GM18951 (cell line): ENCODE data around the gene TMEM181.
"Not testable (repeated sequence)": the region's sequence is repeated elsewhere in the genome, so short reads cannot be mapped to it uniquely, and the experiment has no call there.

ENCODE experiments used
- POLR2A ChIP-seq: IDR thresholded peaks from 4 replicates; pipeline ENCODE4 v1.6.1; 2011; ENCODE audit warnings: mild to moderate bottlenecking; ENCODE audit not compliant: insufficient read length, insufficient read depth; ENCODE audit errors: extremely low read depth
- in situ Hi-C: fragments of 300-500 bp; cut with MboI; formaldehyde crosslinking; loops from one replicate; pipeline ENCODE4 v1.12.0; 2022; ENCODE audit warnings: low sequenced_read_pairs, mixed read lengths, inconsistent platforms; ENCODE audit not compliant: unreplicated experiment

TMEM181 gene

DNA sequence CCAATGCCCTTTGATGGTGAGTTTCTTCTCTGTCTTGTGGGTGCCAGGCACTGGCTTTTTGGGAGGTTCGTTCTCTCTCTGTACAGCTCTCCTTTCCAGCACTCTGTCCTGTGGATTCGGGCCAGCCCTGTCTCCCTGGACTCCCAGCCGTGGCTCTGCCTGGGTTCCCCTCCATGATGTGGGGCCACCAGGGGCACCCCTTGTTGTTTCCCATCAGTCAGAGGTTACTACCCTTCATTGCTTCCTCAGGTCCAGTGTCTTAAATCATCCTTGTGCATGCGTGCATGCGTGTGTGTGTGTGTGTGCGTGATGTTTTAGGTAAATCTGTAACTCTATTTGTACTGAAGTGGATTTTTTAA is 44.1 kb downstream of the TMEM181 start:
- in situ Hi-C loops = loop anchor here (10.0 kb wide), 1 partner anchor 379 kb away; no protein-coding TSS in a partner anchor
- TF ChIP-seq POLR2A = no peak

DNA sequence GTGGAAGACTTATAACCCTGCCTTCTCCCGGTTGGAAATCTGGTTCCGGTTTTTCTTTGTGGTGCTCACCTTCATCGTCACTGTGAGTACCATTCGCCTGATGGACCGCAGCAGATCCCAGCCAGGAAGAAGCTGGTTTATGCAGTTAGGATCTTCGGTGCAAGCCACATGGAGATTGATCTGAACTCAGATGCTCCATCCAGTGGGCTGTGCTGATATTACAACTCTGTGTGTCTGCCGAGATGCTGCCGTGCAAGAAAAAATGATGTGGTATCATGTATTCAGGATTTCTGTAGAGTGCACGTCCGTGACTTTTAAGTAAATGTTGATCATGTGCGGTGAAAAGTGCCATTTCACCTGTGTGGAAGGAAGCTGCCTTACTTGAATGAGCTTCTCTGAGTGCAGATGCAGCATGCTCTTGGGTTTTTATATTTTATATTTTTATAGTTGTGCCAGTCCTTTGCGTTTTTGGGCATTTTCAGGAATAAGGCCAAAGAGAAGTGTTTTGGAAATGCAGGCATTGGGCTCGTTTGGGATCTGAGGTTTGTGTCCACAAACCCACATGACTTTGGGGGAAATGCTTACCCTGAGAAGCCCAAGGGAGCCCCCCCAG is 45.5 kb downstream of the TMEM181 start:
- in situ Hi-C loops = loop anchor here (10.0 kb wide), 1 partner anchor 381 kb away; no protein-coding TSS in a partner anchor
- no peak for TF ChIP-seq POLR2A

DNA sequence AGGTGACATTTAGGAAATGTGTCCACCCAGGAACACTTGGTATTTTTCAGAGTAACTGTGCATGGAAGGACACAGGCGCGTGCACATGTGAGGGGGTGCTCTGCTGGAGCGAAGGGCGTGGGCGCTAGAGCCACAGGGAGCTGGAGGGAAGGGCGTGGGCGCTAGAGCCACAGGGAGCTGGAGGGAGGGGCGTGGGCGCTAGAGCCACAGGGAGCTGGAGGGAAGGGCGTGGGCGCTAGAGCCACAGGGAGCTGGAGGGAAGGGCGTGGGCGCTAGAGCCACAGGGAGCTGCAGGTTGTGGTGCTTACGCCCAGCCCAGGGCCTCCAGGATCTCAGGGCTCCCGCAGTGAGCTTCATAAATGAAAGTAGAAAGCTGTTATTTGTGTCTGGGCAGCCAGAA is 46.1 kb downstream of the TMEM181 start:
- in situ Hi-C loops = loop anchor here (10.0 kb wide), 1 partner anchor 381 kb away; no protein-coding TSS in a partner anchor

DNA sequence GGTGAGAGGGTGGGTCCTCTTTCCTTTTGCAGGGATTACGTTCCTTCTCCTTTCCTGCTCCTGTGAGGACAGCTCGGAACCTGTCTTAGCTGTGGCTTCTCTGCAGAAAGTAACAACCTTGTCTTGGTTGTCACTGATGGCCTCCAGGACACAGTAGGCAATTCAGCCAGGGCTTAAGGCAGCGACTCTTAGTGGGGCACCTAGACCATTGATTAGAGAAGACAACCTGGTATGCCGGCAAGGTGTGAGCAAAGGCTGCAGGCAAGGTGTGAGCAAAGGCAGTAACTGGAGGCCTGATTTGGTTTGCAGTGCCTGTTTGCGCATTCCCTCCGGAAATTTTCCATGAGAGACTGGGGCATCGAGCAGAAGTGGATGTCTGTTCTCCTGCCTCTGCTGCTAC is 47.0 kb downstream of the TMEM181 start:
- in situ Hi-C loops = loop anchor here (10.0 kb wide), 1 partner anchor 382 kb away; no protein-coding TSS in a partner anchor
- TF ChIP-seq POLR2A = no peak

DNA sequence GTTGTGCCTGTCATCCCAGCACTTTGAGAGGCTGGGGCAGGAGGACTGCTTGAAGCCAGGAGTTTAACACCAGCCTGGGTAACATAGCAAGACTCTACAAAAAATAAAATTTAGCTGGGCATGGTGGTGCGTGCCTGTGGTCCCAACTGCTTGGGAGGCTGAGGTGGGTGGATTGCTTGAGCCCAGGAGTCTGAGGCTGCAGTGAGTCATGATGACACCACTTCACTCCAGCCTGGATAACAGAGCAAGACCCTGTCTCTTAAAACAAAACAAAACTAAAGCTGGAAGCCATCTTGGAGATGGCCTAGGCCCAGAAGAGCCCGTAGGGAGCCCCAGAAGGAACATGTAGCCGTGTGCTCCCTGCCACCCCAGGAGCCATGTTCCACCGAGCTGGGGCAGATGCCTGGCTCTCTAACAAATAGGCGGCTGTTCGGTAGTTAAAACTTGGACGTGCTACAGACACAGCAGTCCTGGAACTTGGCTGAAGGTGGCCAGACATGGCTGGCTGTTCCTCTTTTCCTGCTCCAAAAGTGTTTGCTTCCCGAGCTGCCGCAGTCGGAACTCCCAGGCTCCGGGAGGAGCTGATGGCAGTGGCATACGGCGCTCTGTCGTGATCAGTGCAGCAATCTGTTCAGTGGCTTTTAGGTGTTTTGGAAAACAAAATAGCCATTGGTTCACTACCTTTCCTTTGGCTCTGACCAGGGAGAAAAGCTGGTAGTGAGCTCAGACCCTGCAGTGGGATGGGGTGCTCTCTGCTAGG is 47.7 kb downstream of the TMEM181 start:
- in situ Hi-C loops = loop anchor here (10.0 kb wide), 1 partner anchor 383 kb away; no protein-coding TSS in a partner anchor

DNA sequence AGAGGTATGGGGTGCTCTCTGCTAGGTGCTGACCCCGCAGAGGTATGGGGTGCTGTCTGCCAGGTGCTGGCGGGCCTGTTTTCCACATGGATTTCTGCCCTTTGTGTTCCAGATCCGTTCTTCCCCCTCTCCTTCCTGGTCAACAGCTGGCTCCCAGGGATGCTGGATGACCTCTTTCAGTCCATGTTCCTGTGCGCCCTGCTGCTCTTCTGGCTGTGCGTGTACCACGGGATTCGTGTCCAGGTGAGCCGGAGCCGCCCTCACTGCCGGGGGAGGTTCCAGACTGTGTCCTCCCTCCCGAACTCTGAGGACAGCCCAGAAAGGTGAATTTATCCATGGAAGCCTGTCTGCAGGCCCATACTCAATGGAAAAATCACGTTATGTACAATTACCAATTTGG is 48.3 kb downstream of the TMEM181 start:
- in situ Hi-C loops = loop anchor here (10.0 kb wide), 1 partner anchor 383 kb away; no protein-coding TSS in a partner anchor
- no peak for TF ChIP-seq POLR2A

More for the DNA sequence above, 47.7 kb downstream of the TMEM181 start:
- TF ChIP-seq POLR2A = no peak

DNA sequence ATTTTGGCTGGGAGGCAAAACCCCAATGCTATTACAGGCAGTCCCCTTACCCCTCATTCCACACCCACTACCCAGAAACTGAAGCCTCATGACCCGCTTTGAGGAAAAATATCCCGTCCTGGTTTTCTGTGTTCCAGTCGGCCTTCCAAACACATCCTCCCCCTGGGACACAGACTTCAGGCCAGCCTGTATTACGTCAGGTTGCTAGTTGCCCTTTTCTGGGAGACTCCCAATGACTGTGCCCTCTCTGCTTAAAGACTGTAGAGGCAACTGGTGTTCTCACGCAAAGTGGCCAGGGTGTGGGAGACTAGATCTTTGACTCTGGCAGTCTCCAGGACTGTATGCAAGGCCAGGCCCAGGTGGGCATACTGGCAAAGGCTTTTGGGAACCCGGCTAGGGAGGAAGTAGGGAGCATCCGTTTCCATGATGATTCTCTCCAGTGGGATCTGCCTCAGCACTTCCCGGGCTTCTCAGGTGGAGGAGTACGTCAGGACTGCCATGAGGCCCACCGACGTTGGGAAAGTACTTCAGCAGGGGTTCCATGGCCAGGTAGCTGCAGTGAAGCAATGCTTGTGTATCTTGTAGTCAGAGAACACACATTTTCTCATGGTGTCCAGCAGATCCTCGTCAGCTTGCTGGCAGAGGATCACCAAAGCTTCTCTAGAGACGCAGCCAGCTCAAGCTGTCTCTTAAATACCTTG is 49.7 kb downstream of the TMEM181 start:
- in situ Hi-C loops = loop anchor here (10.0 kb wide), 1 partner anchor 385 kb away; no protein-coding TSS in a partner anchor
- no peak for TF ChIP-seq POLR2A

DNA sequence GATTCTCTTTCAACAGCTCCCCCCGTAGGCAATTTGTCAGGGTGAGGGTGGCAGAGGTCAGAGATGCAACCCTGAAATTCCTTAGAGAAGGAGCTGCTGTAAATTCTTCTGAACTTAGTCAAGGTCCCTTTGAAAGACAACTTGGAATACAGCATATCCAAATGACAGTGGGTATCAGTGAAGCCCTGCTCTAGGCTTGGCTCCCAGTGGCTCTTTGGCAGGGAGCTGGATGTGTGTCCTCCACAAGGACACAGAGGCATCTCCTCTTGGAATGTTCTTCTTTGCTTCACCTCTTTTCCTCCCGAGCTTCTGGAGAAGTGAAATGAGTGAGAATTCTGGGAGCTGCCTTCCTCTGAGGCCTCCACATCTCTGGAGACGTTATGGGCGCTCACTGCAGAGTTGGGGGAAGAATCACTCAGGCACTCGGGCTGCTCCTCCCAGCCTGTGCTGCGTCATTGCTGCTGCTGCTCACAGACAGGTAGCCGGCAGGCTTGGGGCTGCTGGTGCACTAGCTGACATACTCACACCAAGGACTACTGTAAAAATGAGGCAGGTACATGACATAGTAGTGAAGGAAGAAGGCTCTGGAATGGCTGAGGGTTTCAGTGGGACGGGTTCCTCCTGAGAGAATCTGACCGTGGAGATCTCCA is 50.6 kb downstream of the TMEM181 start:
- in situ Hi-C loops = no loop called here
- TF ChIP-seq POLR2A = no peak

DNA sequence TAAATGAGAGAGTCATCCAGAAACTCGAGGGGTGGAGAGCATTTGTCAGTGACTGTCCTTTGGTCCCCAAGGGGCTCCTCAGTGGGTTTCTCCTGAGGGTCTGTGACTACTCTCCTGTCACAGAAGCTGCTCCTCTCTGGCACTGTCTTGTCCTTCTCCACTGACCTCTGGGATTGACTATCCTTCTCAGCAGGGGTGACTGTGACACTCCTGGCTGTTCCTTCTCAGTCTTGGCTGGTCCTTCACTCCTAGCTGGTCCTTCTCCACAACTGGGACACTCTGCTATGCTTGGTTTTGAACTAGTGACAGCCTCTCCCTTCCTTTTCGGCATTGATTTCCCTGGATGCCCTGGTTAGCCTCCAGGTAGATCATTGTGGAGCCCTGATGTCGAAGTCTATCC is 51.1 kb downstream of the TMEM181 start:
- no peak for TF ChIP-seq POLR2A
- in situ Hi-C loops = no loop called here

DNA sequence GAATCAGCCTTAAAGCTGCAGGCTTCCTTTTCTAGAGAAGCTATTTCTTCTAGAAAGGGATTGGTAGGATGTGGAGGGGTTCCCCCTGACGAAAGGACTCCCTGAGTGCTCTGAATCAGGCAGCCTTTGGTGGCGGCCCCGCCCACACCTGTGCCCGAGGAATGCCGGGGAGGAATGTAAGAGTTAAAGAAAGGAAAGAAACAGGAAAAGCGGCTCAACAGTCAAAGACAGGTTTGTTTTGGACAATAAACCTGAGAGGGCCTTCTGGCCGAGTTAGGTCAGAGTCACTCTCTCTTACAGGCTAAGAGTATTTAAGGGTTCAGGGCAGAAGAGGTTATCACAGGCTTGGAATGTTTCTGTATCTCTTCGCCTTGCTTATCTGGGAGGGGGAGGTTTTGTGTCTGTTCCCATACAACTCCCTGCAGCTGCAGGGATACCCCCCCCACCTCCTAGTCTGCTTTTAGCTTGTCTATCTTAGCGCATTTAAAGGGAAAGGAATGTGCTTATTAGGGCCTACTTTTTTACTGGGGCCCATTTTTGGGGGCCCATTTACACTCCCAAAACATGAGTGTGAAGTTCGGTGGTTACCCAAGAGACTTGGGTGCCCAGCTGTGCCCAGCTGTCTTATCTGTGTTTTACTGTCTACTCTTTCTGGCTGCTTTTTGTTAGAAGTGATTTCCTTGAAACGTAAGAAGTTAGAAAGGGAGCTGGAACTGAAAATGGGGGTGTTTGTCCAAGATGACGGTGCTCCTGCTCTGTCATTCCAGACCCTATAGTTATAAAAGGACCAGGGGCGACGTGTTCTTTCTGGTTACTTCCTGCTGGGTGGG is 51.9 kb downstream of the TMEM181 start:
- in situ Hi-C loops = no loop called here

DNA sequence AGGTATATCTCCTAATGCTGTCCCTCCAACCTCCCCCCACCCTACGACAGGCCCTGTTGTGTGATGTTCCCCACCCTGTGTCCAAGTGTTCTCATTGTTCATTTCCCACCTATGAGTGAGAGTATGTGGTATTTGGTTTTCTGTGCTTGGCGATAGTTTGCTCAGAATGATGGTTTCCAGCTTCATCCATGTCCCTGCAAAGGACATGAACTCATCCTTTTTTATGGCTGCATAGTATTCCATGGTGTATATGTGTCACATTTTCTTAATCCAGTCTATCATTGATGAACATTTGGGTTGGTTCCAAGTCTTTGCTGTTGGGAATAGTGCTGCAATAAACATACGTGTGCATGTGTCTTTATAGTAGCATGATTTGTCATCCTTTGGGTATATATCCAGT is 54.7 kb downstream of the TMEM181 start:
- in situ Hi-C loops = not testable (repeated sequence)

More for the DNA sequence above, 51.9 kb downstream of the TMEM181 start:
- no peak for TF ChIP-seq POLR2A

DNA sequence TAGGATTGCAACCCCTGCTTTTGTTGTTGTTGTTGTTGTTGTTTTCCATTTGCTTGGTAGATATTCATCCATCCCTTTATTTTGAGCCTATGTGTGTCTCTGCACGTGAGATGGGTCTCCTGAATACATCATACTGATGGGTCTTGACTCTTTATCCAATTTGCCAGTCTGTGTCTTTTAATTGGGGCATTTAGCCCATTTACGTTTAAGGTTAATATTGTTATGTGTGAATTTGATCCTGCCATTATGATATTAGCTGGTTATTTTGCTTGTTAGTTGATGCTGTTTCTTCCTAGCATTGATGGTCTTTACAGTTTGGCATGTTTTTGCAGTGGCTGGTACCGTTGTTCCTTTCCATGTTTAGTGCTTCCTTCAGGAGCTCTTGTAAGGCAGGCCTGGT is 58.4 kb downstream of the TMEM181 start:
- in situ Hi-C loops = not testable (repeated sequence)
